PC-9 (cell line): Measurements from ENCODE around the gene LAMC2.

Experiments
- CTCF ChIP-seq: fragments of 200-600 bp; sonication (generic); conservative IDR thresholded peaks from 2 replicates; pipeline ENCODE4 v1.6.1; 2017; ENCODE audit warnings: mixed run types, antibody characterized with exemption, mild to moderate bottlenecking, moderate library complexity
- EZH2 ChIP-seq: fragments of 200-600 bp; sonication (generic); IDR thresholded peaks from 2 replicates; pipeline ENCODE4 v1.8.0; 2017; ENCODE audit warnings: antibody characterized with exemption, low read depth

GRCh38 chr1:183209533-183210158, 23.6 kb downstream of the LAMC2 start:
- TF ChIP-seq CTCF: no peak
- TF ChIP-seq EZH2: no peak
